ENCODE measurements around the gene ANKS1B.
"Not testable (repeated sequence)": the region's sequence is repeated elsewhere in the genome, so short reads cannot be mapped to it uniquely, and the experiment has no call there.

ANKS1B gene

GRCh38 chr12:99577125-99577524 lies 407.6 kb downstream of the ANKS1B start:
- not testable (repeated sequence) for DNase-seq (ENCODE audit: low read depth)

GRCh38 chr12:99573980-99574379 lies 410.8 kb downstream of the ANKS1B start:
- no peak for DNase-seq (ENCODE audit: low read depth)

- DNase-seq (ENCODE audit: low read depth): no peak
Observed at GRCh38 chr12:99567072-99567471, 417.7 kb downstream of the ANKS1B start.

GRCh38 chr12:99558109-99558508 lies 426.6 kb downstream of the ANKS1B start:
- no peak for DNase-seq (ENCODE audit: low read depth)

- DNase-seq (ENCODE audit: low read depth): no peak
Observed at GRCh38 chr12:99553461-99553860, 431.3 kb downstream of the ANKS1B start.

- no peak for DNase-seq (ENCODE audit: low read depth)
Observed at GRCh38 chr12:99552022-99552421, 432.7 kb downstream of the ANKS1B start.

GRCh38 chr12:99549651-99550050 lies 435.1 kb downstream of the ANKS1B start:
- DNase-seq (ENCODE audit: low read depth): no peak

GRCh38 chr12:99549196-99549595 lies 435.5 kb downstream of the ANKS1B start:
- no peak for DNase-seq (ENCODE audit: low read depth)

- DNase-seq (ENCODE audit: low read depth): no peak
Observed at GRCh38 chr12:99544457-99544856, 440.3 kb downstream of the ANKS1B start.

GRCh38 chr12:99529966-99530365 lies 454.8 kb downstream of the ANKS1B start:
- DNase-seq (ENCODE audit: low read depth): peak; percentile 27

- DNase-seq (ENCODE audit: low read depth): no peak
Observed at GRCh38 chr12:99528478-99528877, 456.3 kb downstream of the ANKS1B start.

GRCh38 chr12:99523853-99524252 lies 460.9 kb downstream of the ANKS1B start:
- DNase-seq (ENCODE audit: low read depth): no peak

- DNase-seq (ENCODE audit: low read depth): no peak
Observed at GRCh38 chr12:99522456-99522855, 462.3 kb downstream of the ANKS1B start.

- no peak for DNase-seq (ENCODE audit: low read depth)
Observed at GRCh38 chr12:99521664-99522063, 463.1 kb downstream of the ANKS1B start.

GRCh38 chr12:99513066-99513465 lies 471.7 kb downstream of the ANKS1B start:
- no peak for DNase-seq (ENCODE audit: low read depth)

GRCh38 chr12:99505805-99506204 lies 478.9 kb downstream of the ANKS1B start:
- no peak for DNase-seq (ENCODE audit: low read depth)

GRCh38 chr12:99498756-99499155 lies 486.0 kb downstream of the ANKS1B start:
- DNase-seq (ENCODE audit: low read depth): peak; percentile 36

- no peak for DNase-seq (ENCODE audit: low read depth)
Observed at GRCh38 chr12:99495799-99496198, 488.9 kb downstream of the ANKS1B start.

- no peak for DNase-seq (ENCODE audit: low read depth)
Observed at GRCh38 chr12:99493197-99493596, 491.5 kb downstream of the ANKS1B start.

- no peak for DNase-seq (ENCODE audit: low read depth)
Observed at GRCh38 chr12:99486277-99486676, 498.5 kb downstream of the ANKS1B start.

GRCh38 chr12:99479149-99479548 lies 505.6 kb downstream of the ANKS1B start:
- no peak for DNase-seq (ENCODE audit: low read depth)

- DNase-seq (ENCODE audit: low read depth): no peak
Observed at GRCh38 chr12:99476956-99477355, 507.8 kb downstream of the ANKS1B start.

- DNase-seq (ENCODE audit: low read depth): peak; percentile 60
Observed at GRCh38 chr12:99455350-99456035, 529.2 kb downstream of the ANKS1B start.

- DNase-seq (ENCODE audit: low read depth): no peak
Observed at GRCh38 chr12:99454539-99455172, 530.1 kb downstream of the ANKS1B start.
